Testis (tissue), 3 donors: ENCODE data around the gene FGF9. TPM values are rescaled to one million over a fixed set of nuclear protein-coding genes. Genes with fewer than 3 reads are reported as not detected.

Experiments
- DNase-seq: peaks from one replicate; pipeline ENCODE4 v3.0.0-alpha.2; 2019
- H3K27ac ChIP-seq, 2 donors: fragments of 200-600 bp; sonication (generic); one replicate each; pipeline ENCODE4 v1.5.1; 2019
- H3K27me3 ChIP-seq: fragments of 200-600 bp; sonication (generic); one replicate; pipeline ENCODE4 v1.5.1; 2019
- H3K36me3 ChIP-seq: fragments of 200-600 bp; sonication (generic); one replicate; pipeline ENCODE4 v1.5.1; 2017; ENCODE audit warnings: low read depth; ENCODE audit errors: missing control alignments
- H3K4me1 ChIP-seq: fragments of 200-600 bp; sonication (generic); one replicate; pipeline ENCODE4 v1.5.1; 2019
- H3K4me3 ChIP-seq, 2 donors: fragments of 200-600 bp; sonication (generic); one replicate each; pipeline ENCODE4 v1.5.1; 2017 to 2019
- H3K9me3 ChIP-seq: fragments of 200-600 bp; sonication (generic); one replicate; pipeline ENCODE4 v1.5.1; 2017
- CTCF ChIP-seq, 3 experiments: fragments of 450-650 bp in 2 of 3; fragments of 200-600 bp in 1 of 3; sonication (generic) in 1 of 3; IDR thresholded peaks; one replicate each; pipeline ENCODE4 v1.5.1; 2016 to 2019; ENCODE audit warnings: antibody characterized with exemption in 3 of 3, mild to moderate bottlenecking in 2 of 3, moderate library complexity in 1 of 3
- POLR2A ChIP-seq: fragments of 450-650 bp; IDR thresholded peaks from one replicate; pipeline ENCODE4 v1.6.1; 2017; ENCODE audit warnings: antibody characterized with exemption, mild to moderate bottlenecking, moderate library complexity
- WGBS, 2 donors: methylation state at CpG; one replicate each; pipeline ENCODE4 v1.1.5; 2018; 5-methylcytosine and 5-hydroxymethylcytosine counted together
- intact Hi-C: fragments of 100-400 bp; cut with DNase I; formaldehyde crosslinking; loops from one replicate; pipeline ENCODE4 v1.15.1; 2023; ENCODE audit warnings: low total_unique reads
- polyA plus RNA-seq: library from polyadenylated mRNA; stranded (reverse); fragments of 350-450 nt; fragmentation: Illumina TruSeq; extraction: RNeasy Lipid Tissue Mini Kit (QIAGEN cat#74804); gene quantifications from one replicate; pipeline ENCODE4 v1.2.3, GENCODE V29; 2014; ENCODE audit warnings: low read depth, low replicate concordance; ENCODE audit not compliant: insufficient read depth
- total RNA-seq, 2 donors: library from RNA; depleted of rRNA; stranded (reverse); fragments of >200 nt; gene quantifications; one replicate each; pipeline ENCODE4 v1.2.3, GENCODE V29; 2016

Gene FGF9
- total and polyA plus RNA-seq, 3 donors from 2014 or later = 0.79 to 4.3 (median 1.5) TPM

- Histone ChIP-seq H3K9me3 (no peaks in the 10 kb centered on the region), H3K27ac (no peak overlapping the region), H3K4me1 (no peaks in the 10 kb centered on the region), H3K27me3 (no peaks in the 10 kb centered on the region), H3K4me3 (no peak overlapping the region), H3K36me3 (no peaks in the 10 kb centered on the region)
- no peak for TF ChIP-seq POLR2A
- TF ChIP-seq CTCF (IDR thresholded peaks at IDR 0.05) = no peak
- no peak for DNase-seq
- intact Hi-C loops = no loop called here
- 64 to 74% methylated on average over 5 of the region's 5 CpGs for WGBS, 2 donors
Observed at GRCh38 chr13:21698817-21699679, 28.2 kb downstream of the FGF9 start.

GRCh38 chr13:21701460-21701859 is 30.6 kb downstream of the FGF9 start:
- H3K27me3 ChIP-seq = no peaks in the 10 kb centered on the region
- H3K4me3 ChIP-seq = no peak overlapping the region
- H3K27ac ChIP-seq = no peak overlapping the region
- TF ChIP-seq POLR2A (no peak), CTCF (IDR thresholded peaks at IDR 0.05) (no peak)
- intact Hi-C loops = no loop called here
- no peaks in the 10 kb centered on the region for H3K9me3 ChIP-seq
- H3K4me1 ChIP-seq = no peaks in the 10 kb centered on the region
- DNase-seq = no peak
- 91 to 93% methylated on average over 10 of the region's 10 CpGs for WGBS, 2 donors
- no peaks in the 10 kb centered on the region for H3K36me3 ChIP-seq

- no peak overlapping the region for H3K4me3 ChIP-seq
- DNase-seq = no peak
- TF ChIP-seq CTCF (IDR thresholded peaks at IDR 0.05) (no peak), POLR2A (no peak)
- intact Hi-C loops = no loop called here
- H3K36me3 ChIP-seq = no peaks in the 10 kb centered on the region
- no peaks in the 10 kb centered on the region for H3K4me1 ChIP-seq
- 82 to 92% methylated on average over 4 of the region's 4 CpGs for WGBS, 2 donors
- H3K9me3 ChIP-seq = no peaks in the 10 kb centered on the region
- no peaks in the 10 kb centered on the region for H3K27me3 ChIP-seq
- H3K27ac ChIP-seq = no peak overlapping the region
Observed at GRCh38 chr13:21703846-21704245, 33.0 kb downstream of the FGF9 start.

GRCh38 chr13:21707586-21707985 is 36.7 kb downstream of the FGF9 start:
- Histone ChIP-seq H3K36me3 (no peaks in the 10 kb centered on the region), H3K4me3 (no peak overlapping the region), H3K4me1 (no peaks in the 10 kb centered on the region), H3K9me3 (no peaks in the 10 kb centered on the region), H3K27me3 (no peaks in the 10 kb centered on the region), H3K27ac (no peak overlapping the region)
- intact Hi-C loops = no loop called here
- DNase-seq = no peak
- TF ChIP-seq CTCF (IDR thresholded peaks at IDR 0.05) (no peak), POLR2A (no peak)
- 84 to 89% methylated on average over 3 of the region's 3 CpGs for WGBS, 2 donors

- no peaks in the 10 kb centered on the region for H3K36me3 ChIP-seq
- TF ChIP-seq CTCF (IDR thresholded peaks at IDR 0.05) (no peak), POLR2A (no peak)
- intact Hi-C loops = no loop called here
- no peaks in the 10 kb centered on the region for H3K4me1 ChIP-seq
- no peak overlapping the region for H3K4me3 ChIP-seq
- 81 to 89% methylated on average over 1 of the region's 1 CpG for WGBS, 2 donors
- H3K27me3 ChIP-seq = no peaks in the 10 kb centered on the region
- no peak for DNase-seq
- H3K27ac ChIP-seq = no peak overlapping the region
- H3K9me3 ChIP-seq = no peaks in the 10 kb centered on the region
Observed at GRCh38 chr13:21709697-21710096, 38.8 kb downstream of the FGF9 start.
